SK-N-SH (cell line): ENCODE results near the gene DOK6. TPM values are rescaled to one million over a fixed set of nuclear protein-coding genes. Genes with fewer than 3 reads are reported as not detected.

ENCODE experiments used
- CTCF ChIA-PET: fragments of 300-600, 350-600 bp; formaldehyde crosslinking; extraction: SDS; loops from one replicate; lab custom pipeline; 2021; lab: Yijun Ruan, JAX
- POLR2A ChIA-PET: fragments of 350-600 bp; sonication (Branson Sonifier 250); formaldehyde crosslinking; extraction: SDS; loops from one replicate; lab custom pipeline; 2020; ENCODE audit warnings: antibody characterized with exemption, inconsistent platforms; lab: Yijun Ruan, JAX
- DNase-seq: peaks from one replicate; pipeline ENCODE4 v3.0.0; 2012
- H2AFZ ChIP-seq: fragments of 200-600 bp; sonication (generic); 2 replicates; pipeline ENCODE4 v1.8.1; 2016; ENCODE audit warnings: antibody characterized with exemption, mild to moderate bottlenecking, low read depth
- H3F3A ChIP-seq: fragments of 200-600 bp; sonication (generic); replicated peaks from 2 replicates; pipeline ENCODE3; 2016; ENCODE audit warnings: antibody characterized with exemption, mild to moderate bottlenecking; ENCODE audit not compliant: insufficient read depth
- H3K27ac ChIP-seq, 2 experiments: fragments of 200-500 bp in 1 of 2; fragments of 200-600 bp in 1 of 2; sonication (Bioruptor generic) in 1 of 2; sonication (generic), shearing (Covaris generic) in 1 of 2; 2 replicates each; pipeline versions ENCODE4 v1.5.1 to v1.6.1; 2014 to 2016; ENCODE audit warnings: low read depth in 2 of 2, inconsistent platforms in 1 of 2, low read length in 1 of 2, mild to moderate bottlenecking in 1 of 2, mixed read lengths in 1 of 2
- H3K27me3 ChIP-seq: fragments of 200-600 bp; sonication (generic), shearing (Covaris generic); 2 replicates; pipeline ENCODE4 v1.6.1; 2016; ENCODE audit warnings: mixed run types; ENCODE audit not compliant: insufficient read depth
- H3K36me3 ChIP-seq, 2 experiments: fragments of 200-500 bp in 1 of 2; fragments of 200-600 bp in 1 of 2; sonication (Bioruptor generic) in 1 of 2; sonication (generic) in 1 of 2; replicated peaks in 1 of 2; 2 replicates each; pipeline versions ENCODE3 to v1.5.1; 2014 to 2016; ENCODE audit warnings: low read length in 1 of 2, mild to moderate bottlenecking in 1 of 2; ENCODE audit not compliant: insufficient read depth in 2 of 2, control insufficient read depth in 1 of 2
- H3K4me1 ChIP-seq, 2 experiments: fragments of 200-500 bp in 1 of 2; fragments of 200-600 bp in 1 of 2; sonication (Bioruptor generic) in 1 of 2; sonication (generic), shearing (Covaris generic) in 1 of 2; 2 replicates each; pipeline versions ENCODE4 v1.5.1 to v1.6.1; 2014 to 2016; ENCODE audit warnings: low read depth in 1 of 2, low read length in 1 of 2, mixed run types in 1 of 2; ENCODE audit not compliant: insufficient read depth in 2 of 2, control insufficient read depth in 1 of 2
- H3K4me2 ChIP-seq: fragments of 200-600 bp; sonication (generic), shearing (Covaris generic); 2 replicates; pipeline ENCODE4 v1.6.1; 2017; ENCODE audit warnings: mixed run types
- H3K4me3 ChIP-seq, 2 experiments: fragments of 200-500 bp in 1 of 2; fragments of 200-600 bp in 1 of 2; sonication (Bioruptor generic) in 1 of 2; sonication (generic), shearing (Covaris generic) in 1 of 2; 2 replicates each; pipeline versions ENCODE4 v1.5.1 to v1.8.1; 2014 to 2016; ENCODE audit warnings: low read depth in 2 of 2, inconsistent platforms in 1 of 2, low read length in 1 of 2, mild to moderate bottlenecking in 1 of 2, mixed read lengths in 1 of 2, moderate library complexity in 1 of 2
- H3K79me2 ChIP-seq: fragments of 200-600 bp; sonication (generic); 2 replicates; pipeline ENCODE4 v1.8.1; 2017; ENCODE audit warnings: mild to moderate bottlenecking; ENCODE audit not compliant: insufficient read depth
- H3K9ac ChIP-seq: fragments of 200-600 bp; sonication (generic); 2 replicates; pipeline ENCODE4 v1.6.1; 2017; ENCODE audit warnings: mixed run types
- H3K9me2 ChIP-seq: fragments of 200-600 bp; sonication (generic); 2 replicates; pipeline ENCODE4 v1.6.1; 2017; ENCODE audit warnings: mixed run types
- H3K9me3 ChIP-seq: fragments of 200-600 bp; sonication (generic); 2 replicates; pipeline ENCODE4 v1.6.1; 2017; ENCODE audit warnings: mixed run types, mild to moderate bottlenecking, moderate library complexity
- H4K20me1 ChIP-seq: fragments of 200-600 bp; sonication (generic); 2 replicates; pipeline ENCODE4 v1.6.1; 2017; ENCODE audit warnings: mild to moderate bottlenecking, mixed run types; ENCODE audit not compliant: insufficient read depth
- FOXM1 ChIP-seq: IDR thresholded peaks from 2 replicates; pipeline ENCODE4 v1.4.0; 2012; ENCODE audit warnings: low read depth, mild to moderate bottlenecking
- GABPA ChIP-seq: IDR thresholded peaks from 2 replicates; pipeline ENCODE4 v1.4.0; 2012; ENCODE audit warnings: low read depth, mild to moderate bottlenecking
- IRF3 ChIP-seq: fragments of 150-350 bp; IDR thresholded peaks from 2 replicates; pipeline ENCODE4 v1.6.1; 2016; ENCODE audit warnings: mild to moderate bottlenecking, low read depth, low read length
- MEF2A ChIP-seq: IDR thresholded peaks from 2 replicates; pipeline ENCODE4 v1.4.0; 2012; ENCODE audit warnings: low read depth, borderline replicate concordance
- MXI1 ChIP-seq: IDR thresholded peaks from 2 replicates; pipeline ENCODE4 v1.6.1; 2012; ENCODE audit warnings: mild to moderate bottlenecking, low read depth, low read length, improper control_type of control experiment
- POLR2AphosphoS5 ChIP-seq: IDR thresholded peaks from 2 replicates; pipeline ENCODE4 v1.6.1; 2012; ENCODE audit warnings: low read depth, low read length
- RAD21 ChIP-seq: IDR thresholded peaks from 2 replicates; pipeline ENCODE4 v1.6.1; 2012; ENCODE audit warnings: mild to moderate bottlenecking, low read length
- RCOR1 ChIP-seq: fragments of 150-350 bp; IDR thresholded peaks from 2 replicates; pipeline ENCODE4 v1.6.1; 2017; ENCODE audit warnings: antibody characterized with exemption, low read length
- REST ChIP-seq: IDR thresholded peaks from 2 replicates; pipeline ENCODE4 v1.6.1; 2012; ENCODE audit warnings: mild to moderate bottlenecking, low read depth, low read length, moderate library complexity
- SIN3A ChIP-seq: IDR thresholded peaks from 2 replicates; pipeline ENCODE4 v1.6.1; 2012; ENCODE audit warnings: low read depth, mild to moderate bottlenecking, low read length, moderate library complexity, borderline replicate concordance
- SMC3 ChIP-seq: IDR thresholded peaks from 2 replicates; pipeline ENCODE4 v1.6.1; 2012; ENCODE audit warnings: low read depth, low read length, improper control_type of control experiment
- TEAD4 ChIP-seq: IDR thresholded peaks from 2 replicates; pipeline ENCODE4 v1.4.0; 2012; ENCODE audit warnings: mild to moderate bottlenecking, borderline replicate concordance; ENCODE audit not compliant: insufficient read depth
- USF1 ChIP-seq: IDR thresholded peaks from 2 replicates; pipeline ENCODE4 v1.4.0; 2012; ENCODE audit warnings: low read depth, borderline replicate concordance
- WGBS: methylation state at CpG from one replicate; pipeline ENCODE4 v1.1.6; 2017; ENCODE audit warnings: low lambda C conversion rate; 5-methylcytosine and 5-hydroxymethylcytosine counted together
- polyA plus RNA-seq, 3 experiments: library from polyadenylated mRNA; depleted of rRNA; stranded (reverse); fragments of >200 nt; gene quantifications; 2 replicates each; pipeline ENCODE4 v1.2.3, GENCODE V29; 2012

Gene DOK6
- polyA plus RNA-seq, 1 of the 3 experiments (the other 2 are of a cell fraction) = 3.9 TPM

GRCh38 chr18:69494841-69495240, 94.2 kb downstream of the DOK6 start:
- TF ChIP-seq GABPA (no peak), SIN3A (no peak), MEF2A (no peak)
- Histone ChIP-seq H3K4me1 (peaks cover 11 to 14% of the 10 kb centered on the region in 2 experiments; a peak in 3 of 4 replicates), H3K79me2 (no peaks in the 10 kb centered on the region), H3K27ac (no peak overlapping the region), H3K4me3 (no peak overlapping the region), H3K9me2 (no peaks in the 10 kb centered on the region), H4K20me1 (no peaks in the 10 kb centered on the region), H2AFZ (no peak overlapping the region), H3K27me3 (no peaks in the 10 kb centered on the region), H3F3A (peaks cover 18% of the 10 kb centered on the region), H3K9ac (no peak overlapping the region), H3K9me3 (no peaks in the 10 kb centered on the region), H3K4me2 (no peak overlapping the region), H3K36me3 (no peaks in the 10 kb centered on the region)
- 89% methylated on average over 3 of the region's 4 CpGs for WGBS
- no peak for DNase-seq
- POLR2A ChIA-PET = no interaction called here
- CTCF ChIA-PET = no interaction called here

- Histone ChIP-seq H3K9ac (no peak overlapping the region), H4K20me1 (no peaks in the 10 kb centered on the region), H3K79me2 (no peaks in the 10 kb centered on the region), H2AFZ (no peak overlapping the region), H3K9me2 (no peaks in the 10 kb centered on the region), H3F3A (peaks cover 14% of the 10 kb centered on the region), H3K4me2 (no peak overlapping the region), H3K36me3 (no peaks in the 10 kb centered on the region), H3K27ac (no peak overlapping the region)
- no peak for DNase-seq
- CTCF ChIA-PET = no interaction called here
- no peak for TF ChIP-seq IRF3
- no peak for TF ChIP-seq MXI1
- no peak for TF ChIP-seq FOXM1
- no peak for TF ChIP-seq POLR2AphosphoS5
- no peak for TF ChIP-seq SMC3
- no peak for TF ChIP-seq MEF2A
- TF ChIP-seq REST = no peak
- TF ChIP-seq SIN3A = no peak
- TF ChIP-seq RCOR1 = no peak
- no peak for TF ChIP-seq RAD21
- TF ChIP-seq TEAD4 = no peak
- no peak for TF ChIP-seq USF1
- TF ChIP-seq, all 33 proteins: peak for 0
- POLR2A ChIA-PET = no interaction called here
- H3K4me3 ChIP-seq = no peak overlapping the region
- H3K9me3 ChIP-seq = no peaks in the 10 kb centered on the region
- WGBS = 75% methylated on average over 2 of the region's 5 CpGs
- peaks cover 7 to 9% of the 10 kb centered on the region in 2 experiments; a peak in 3 of 4 replicates for H3K4me1 ChIP-seq
- no peaks in the 10 kb centered on the region for H3K27me3 ChIP-seq
Measured at GRCh38 chr18:69495338-69495737, 94.7 kb downstream of the DOK6 start.
